ENCODE results near the gene KCNIP3. TPM values are rescaled to one million over a fixed set of nuclear protein-coding genes. Genes with fewer than 3 reads are reported as not detected.
A peak's percentile ranks its signal among the peaks of the same experiment; 100 is the strongest.

The KCNIP3 gene
- total RNA-seq, 3 donors from 2014 or later: 3.0 to 12.5 (median 4.1) TPM

GRCh38 chr2:95264624-95265023 lies 32.5 kb upstream of the KCNIP3 start:
- no peak for TF ChIP-seq CTCF (IDR thresholded peaks at IDR 0.05)
- ATAC-seq (no peak), DNase-seq (no peak)
- Histone ChIP-seq H3K4me1 (ENCODE audit: low read depth) (no peaks in the 10 kb centered on the region), H3K9me3 (no peaks in the 10 kb centered on the region), H3K4me3 (no peak overlapping the region), H3K36me3 (ENCODE audit: low read depth) (no peaks in the 10 kb centered on the region)
- intact Hi-C loops (cut with DNase I, micrococcal nuclease): no loop called here

GRCh38 chr2:95265182-95265581 lies 32.0 kb upstream of the KCNIP3 start:
- Histone ChIP-seq H3K4me1 (ENCODE audit: low read depth) (no peaks in the 10 kb centered on the region), H3K4me3 (no peak overlapping the region), H3K36me3 (ENCODE audit: low read depth) (no peaks in the 10 kb centered on the region), H3K9me3 (no peaks in the 10 kb centered on the region)
- TF ChIP-seq CTCF (IDR thresholded peaks at IDR 0.05): no peak
- intact Hi-C loops (cut with DNase I, micrococcal nuclease): no loop called here
- DNase-seq: peak in 1 of 3 donors; percentile 21
- no peak for ATAC-seq

GRCh38 chr2:95266781-95267430 lies 30.2 kb upstream of the KCNIP3 start:
- intact Hi-C loops (cut with DNase I, micrococcal nuclease): no loop called here
- no peak for TF ChIP-seq CTCF (IDR thresholded peaks at IDR 0.05)
- no peaks in the 10 kb centered on the region for H3K36me3 ChIP-seq (ENCODE audit: low read depth)
- H3K9me3 ChIP-seq: no peaks in the 10 kb centered on the region
- no peak overlapping the region for H3K4me3 ChIP-seq
- DNase-seq (no peak), ATAC-seq (no peak)
- no peaks in the 10 kb centered on the region for H3K4me1 ChIP-seq (ENCODE audit: low read depth)

- no peak for TF ChIP-seq CTCF (IDR thresholded peaks at IDR 0.05)
- Histone ChIP-seq H3K4me3 (no peak overlapping the region), H3K4me1 (ENCODE audit: low read depth) (no peaks in the 10 kb centered on the region), H3K36me3 (ENCODE audit: low read depth) (no peaks in the 10 kb centered on the region), H3K9me3 (no peaks in the 10 kb centered on the region)
- no peak for ATAC-seq
- no peak for DNase-seq
- intact Hi-C loops (cut with DNase I, micrococcal nuclease): no loop called here
These were observed 29.5 kb upstream of the KCNIP3 start for GRCh38 chr2:95267458-95268210.

GRCh38 chr2:95268211-95269035 lies 28.7 kb upstream of the KCNIP3 start:
- peak in 1 of 3 donors; percentile 9 for DNase-seq
- no peak for ATAC-seq
- H3K4me1 ChIP-seq (ENCODE audit: low read depth): no peaks in the 10 kb centered on the region
- intact Hi-C loops (cut with DNase I, micrococcal nuclease): no loop called here
- H3K36me3 ChIP-seq (ENCODE audit: low read depth): no peaks in the 10 kb centered on the region
- H3K9me3 ChIP-seq: no peaks in the 10 kb centered on the region
- TF ChIP-seq CTCF (IDR thresholded peaks at IDR 0.05): no peak
- no peak overlapping the region for H3K4me3 ChIP-seq

Measured in mucosa of descending colon (tissue), 3 donors.